Limb (tissue), 2 donors: ENCODE data around the gene BANP.
"Not testable (repeated sequence)": the region's sequence is repeated elsewhere in the genome, so short reads cannot be mapped to it uniquely, and the experiment has no call there.

ENCODE experiments used
- DNase-seq, 2 donors: peaks; one replicate each; pipeline ENCODE4 v3.0.0-alpha.2; 2016; ENCODE audit errors: extremely low spot score in 2 of 2

BANP gene

GRCh38 chr16:88119881-88120751, 168.9 kb downstream of the BANP start:
- not testable (repeated sequence) for DNase-seq

GRCh38 chr16:88120812-88121211, 169.6 kb downstream of the BANP start:
- DNase-seq: no peak

DNA sequence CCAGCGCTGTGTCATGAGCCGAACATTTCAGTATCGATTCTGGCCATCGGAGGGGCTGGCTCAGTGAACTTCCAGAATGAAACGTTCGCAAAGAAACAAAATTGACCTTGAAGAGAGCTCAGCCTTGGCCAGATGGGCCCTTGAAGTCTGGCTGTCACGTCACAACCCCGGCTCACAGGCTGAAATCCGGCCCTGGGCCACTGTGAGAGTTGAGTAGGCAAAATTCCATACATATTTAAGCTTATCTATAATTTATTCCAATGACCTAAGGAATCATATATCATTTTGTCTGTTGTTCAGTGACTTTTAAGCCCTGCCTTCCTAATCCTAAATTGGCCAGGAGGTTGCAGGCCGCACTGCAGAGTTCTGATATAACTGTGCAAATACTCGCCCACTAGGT, 170.2 kb downstream of the BANP start:
- DNase-seq: not testable (repeated sequence)

DNA sequence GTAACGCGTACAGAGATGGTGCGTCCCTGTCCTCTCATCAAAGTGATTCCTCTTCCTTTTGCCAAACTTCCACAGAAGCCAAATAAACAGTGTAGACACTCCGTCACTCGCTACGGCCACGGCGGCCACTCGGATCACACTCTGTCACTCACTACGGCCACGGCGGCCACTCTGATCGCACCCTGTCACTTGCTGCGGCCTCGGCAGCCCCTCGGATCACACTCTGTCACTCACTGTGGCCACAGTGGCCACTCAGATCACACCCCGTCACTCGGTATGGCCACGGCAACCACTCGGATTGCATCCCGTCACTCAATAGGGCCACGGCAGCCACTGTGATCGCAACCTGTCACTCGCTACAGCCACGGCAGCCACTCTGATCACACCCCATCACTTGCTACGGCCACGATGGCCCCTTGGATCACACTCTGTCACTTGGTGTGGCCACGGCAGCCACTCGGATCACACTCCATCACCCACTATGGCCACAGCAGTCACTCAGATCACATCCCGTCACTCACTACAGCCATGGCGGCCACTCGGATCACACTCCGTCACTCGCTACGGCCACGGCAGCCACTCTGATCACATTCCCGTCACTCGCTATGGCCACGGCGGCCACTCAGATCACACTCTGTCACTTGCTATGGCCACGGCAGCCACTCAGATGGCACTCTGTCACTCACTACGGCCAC, 170.8 kb downstream of the BANP start:
- no peak for DNase-seq
